ENCODE data around the gene PUM1. TPM values are rescaled to one million over a fixed set of nuclear protein-coding genes. Genes with fewer than 3 reads are reported as not detected.
"Not testable (repeated sequence)": the region's sequence is repeated elsewhere in the genome, so short reads cannot be mapped to it uniquely, and the experiment has no call there.

Gene PUM1
- total RNA-seq, 2 donors from 2014 or later = 207 to 210 TPM

GRCh38 chr1:30950053-30950452 lies 115.5 kb downstream of the PUM1 start:
- H3K9me3 Mint-ChIP-seq = no peaks in the 10 kb centered on the region
- TF ChIP-seq CTCF (conservative IDR thresholded peaks at IDR 0.05) = no peak
- Histone ChIP-seq H3K4me1 (ENCODE audit: control insufficient read depth, insufficient read depth, low read length) (no peaks in the 10 kb centered on the region), H3K27me3 (ENCODE audit: control insufficient read depth, insufficient read depth, low read length, poor library complexity, severe bottlenecking) (no peaks in the 10 kb centered on the region), H3K27ac (ENCODE audit: low read depth, low read length) (no peak overlapping the region), H3K9me3 (ENCODE audit: control insufficient read depth, low read length) (no peaks in the 10 kb centered on the region), H3K36me3 (ENCODE audit: control insufficient read depth, insufficient read depth, low read length) (peaks cover 91% of the 10 kb centered on the region), H3K9ac (ENCODE audit: extremely low read depth, low read length, poor library complexity, severe bottlenecking) (no peak overlapping the region), H3K4me3 (ENCODE audit: low read length) (no peak overlapping the region)
- H3K36me3 Mint-ChIP-seq (ENCODE audit: low read depth) = peaks cover 85% of the 10 kb centered on the region
- no peak overlapping the region for H3K27ac Mint-ChIP-seq
- H3K4me3 Mint-ChIP-seq = no peak overlapping the region
- DNase-seq = no peak
- WGBS, 2 experiments (ENCODE audit: insufficient coverage in 1 of 2, insufficient read length in 1 of 2) = 99 to 100% methylated on average over 5 of the region's 5 CpGs
- no peaks in the 10 kb centered on the region for H3K4me1 Mint-ChIP-seq
- H3K27me3 Mint-ChIP-seq (ENCODE audit: insufficient read depth) = no peaks in the 10 kb centered on the region

- not testable (repeated sequence) for H3K27me3 ChIP-seq (ENCODE audit: control insufficient read depth, insufficient read depth, low read length, poor library complexity, severe bottlenecking); H3K4me3 Mint-ChIP-seq; H3K9me3 Mint-ChIP-seq; H3K9ac ChIP-seq (ENCODE audit: extremely low read depth, low read length, poor library complexity, severe bottlenecking); H3K27me3 Mint-ChIP-seq (ENCODE audit: insufficient read depth); DNase-seq; H3K4me1 ChIP-seq (ENCODE audit: control insufficient read depth, insufficient read depth, low read length); H3K4me3 ChIP-seq (ENCODE audit: low read length); H3K27ac Mint-ChIP-seq; H3K9me3 ChIP-seq (ENCODE audit: control insufficient read depth, low read length); H3K27ac ChIP-seq (ENCODE audit: low read depth, low read length); H3K4me1 Mint-ChIP-seq
- WGBS, 2 experiments (ENCODE audit: insufficient coverage in 1 of 2, insufficient read length in 1 of 2) = no CpG with 5 or more reads among the region's 1 CpG
- H3K36me3 ChIP-seq (ENCODE audit: control insufficient read depth, insufficient read depth, low read length) = peaks cover 91% of the 10 kb centered on the region
- peaks cover 87% of the 10 kb centered on the region for H3K36me3 Mint-ChIP-seq (ENCODE audit: low read depth)
Observed at GRCh38 chr1:30949487-30949838, 116.1 kb downstream of the PUM1 start.

- peaks cover 91% of the 10 kb centered on the region for H3K36me3 ChIP-seq (ENCODE audit: control insufficient read depth, insufficient read depth, low read length)
- not testable (repeated sequence) for H3K4me3 ChIP-seq (ENCODE audit: low read length); H3K27ac Mint-ChIP-seq; H3K4me3 Mint-ChIP-seq; H3K27me3 ChIP-seq (ENCODE audit: control insufficient read depth, insufficient read depth, low read length, poor library complexity, severe bottlenecking); H3K27ac ChIP-seq (ENCODE audit: low read depth, low read length); H3K27me3 Mint-ChIP-seq (ENCODE audit: insufficient read depth); H3K4me1 ChIP-seq (ENCODE audit: control insufficient read depth, insufficient read depth, low read length); DNase-seq; H3K9ac ChIP-seq (ENCODE audit: extremely low read depth, low read length, poor library complexity, severe bottlenecking); H3K9me3 Mint-ChIP-seq; H3K4me1 Mint-ChIP-seq; H3K9me3 ChIP-seq (ENCODE audit: control insufficient read depth, low read length)
- WGBS, 2 experiments (ENCODE audit: insufficient coverage in 1 of 2, insufficient read length in 1 of 2) = 95% methylated on average over 1 of the region's 5 CpGs; no CpG with 5 or more reads in 1 of the 2 experiments
- peaks cover 86% of the 10 kb centered on the region for H3K36me3 Mint-ChIP-seq (ENCODE audit: low read depth)
Observed at GRCh38 chr1:30948813-30949486, 116.6 kb downstream of the PUM1 start.

GRCh38 chr1:30948278-30948677 lies 117.2 kb downstream of the PUM1 start:
- Mint-ChIP-seq H3K4me3 (no peak overlapping the region), H3K9me3 (no peaks in the 10 kb centered on the region), H3K4me1 (no peaks in the 10 kb centered on the region), H3K36me3 (ENCODE audit: low read depth) (peaks cover 86% of the 10 kb centered on the region), H3K27ac (peak overlapping the region; percentile 26), H3K27me3 (ENCODE audit: insufficient read depth) (no peaks in the 10 kb centered on the region)
- 92% methylated on average over 2 to 3 of the region's 3 CpGs for WGBS, 2 experiments (ENCODE audit: insufficient coverage in 1 of 2, insufficient read length in 1 of 2)
- no peak for TF ChIP-seq CTCF (conservative IDR thresholded peaks at IDR 0.05)
- no peak overlapping the region for H3K27ac ChIP-seq (ENCODE audit: low read depth, low read length)
- H3K9me3 ChIP-seq (ENCODE audit: control insufficient read depth, low read length) = no peaks in the 10 kb centered on the region
- H3K36me3 ChIP-seq (ENCODE audit: control insufficient read depth, insufficient read depth, low read length) = peaks cover 91% of the 10 kb centered on the region
- no peaks in the 10 kb centered on the region for H3K27me3 ChIP-seq (ENCODE audit: control insufficient read depth, insufficient read depth, low read length, poor library complexity, severe bottlenecking)
- no peaks in the 10 kb centered on the region for H3K4me1 ChIP-seq (ENCODE audit: control insufficient read depth, insufficient read depth, low read length)
- H3K9ac ChIP-seq (ENCODE audit: extremely low read depth, low read length, poor library complexity, severe bottlenecking) = no peak overlapping the region
- DNase-seq = no peak
- H3K4me3 ChIP-seq (ENCODE audit: low read length) = no peak overlapping the region
